HuH-7 (cell line): ENCODE data around the gene KSR2.

Experiments
- DNase-seq: peaks from one replicate; pipeline ENCODE4 v3.0.0; 2011; ENCODE audit warnings: low spot score

KSR2 gene

DNA sequence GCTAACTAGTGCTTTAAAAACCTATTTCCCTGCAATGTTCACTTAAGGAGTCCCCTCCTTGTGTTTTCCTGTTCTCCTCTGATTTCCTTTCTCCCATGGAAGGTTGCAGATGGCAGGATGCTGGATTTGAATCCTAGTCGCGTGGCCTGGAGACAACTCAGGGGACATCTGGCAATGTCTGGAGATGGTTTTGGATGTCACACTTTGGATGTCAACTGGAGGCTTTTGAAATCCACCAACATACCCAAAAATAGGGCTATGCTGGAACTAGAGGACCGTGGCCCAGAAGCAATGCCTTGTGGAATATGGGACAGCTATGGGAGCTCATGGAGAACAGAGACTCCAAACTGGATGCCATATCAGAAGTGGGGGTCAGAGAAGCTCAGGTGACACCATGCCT, 511.6 kb downstream of the KSR2 start:
- DNase-seq: no peak

DNA sequence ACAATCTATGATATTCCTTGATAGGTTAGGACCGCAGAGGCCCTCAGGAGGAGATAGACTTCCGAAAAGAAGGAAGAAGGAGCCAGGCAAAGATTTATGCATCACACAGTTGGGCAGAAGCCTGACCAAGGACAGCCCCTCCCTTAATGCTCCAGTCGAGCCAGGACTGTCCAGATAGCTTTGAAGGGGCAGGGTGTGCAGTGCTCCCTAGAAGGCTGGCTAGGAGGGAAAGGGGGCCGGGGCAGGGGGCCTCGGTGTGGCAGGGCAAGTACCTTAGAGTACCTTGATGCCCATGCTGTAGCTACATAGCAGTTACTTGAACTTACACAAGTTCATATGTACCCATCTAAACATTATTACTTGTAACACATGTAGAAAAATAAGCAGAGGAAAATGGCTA, 512.7 kb downstream of the KSR2 start:
- no peak for DNase-seq

DNA sequence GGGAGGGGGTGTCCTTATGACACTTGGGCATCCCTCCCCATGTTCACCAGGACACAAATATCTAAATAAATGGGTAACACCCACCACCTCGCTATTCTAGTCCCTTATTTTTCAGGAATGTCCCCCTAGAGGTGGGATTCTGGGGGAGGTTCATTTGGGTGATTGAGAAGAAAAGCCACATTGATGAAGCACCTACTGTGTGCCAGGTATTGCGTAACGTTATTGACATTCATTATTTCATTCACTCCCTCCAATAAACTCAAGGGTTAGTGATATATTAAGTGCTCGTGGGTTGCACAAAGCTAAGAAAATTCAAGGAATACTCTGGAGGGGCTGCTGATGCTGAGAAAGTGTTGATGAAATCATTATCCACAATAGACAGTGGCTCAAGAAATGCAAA, 514.8 kb downstream of the KSR2 start:
- no peak for DNase-seq

DNA sequence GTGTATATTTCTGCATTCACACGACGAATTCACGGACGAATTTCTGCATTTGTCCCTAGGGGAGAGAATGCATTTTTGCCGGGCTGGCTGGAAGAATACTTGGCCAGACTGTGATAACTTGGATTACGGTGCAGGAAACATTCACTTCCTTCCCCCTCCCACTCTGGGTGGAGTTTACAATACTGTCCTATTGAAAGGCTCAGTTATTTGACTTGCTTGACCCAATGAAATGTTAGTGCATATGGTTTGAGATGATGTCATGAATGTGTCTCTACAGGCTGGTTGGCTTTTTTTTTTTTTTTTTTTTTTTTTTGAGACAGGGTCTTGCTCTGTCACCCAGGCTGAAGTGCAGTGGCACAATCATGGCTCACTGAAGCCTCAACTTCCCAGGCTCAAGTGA, 516.7 kb downstream of the KSR2 start:
- DNase-seq: no peak

DNA sequence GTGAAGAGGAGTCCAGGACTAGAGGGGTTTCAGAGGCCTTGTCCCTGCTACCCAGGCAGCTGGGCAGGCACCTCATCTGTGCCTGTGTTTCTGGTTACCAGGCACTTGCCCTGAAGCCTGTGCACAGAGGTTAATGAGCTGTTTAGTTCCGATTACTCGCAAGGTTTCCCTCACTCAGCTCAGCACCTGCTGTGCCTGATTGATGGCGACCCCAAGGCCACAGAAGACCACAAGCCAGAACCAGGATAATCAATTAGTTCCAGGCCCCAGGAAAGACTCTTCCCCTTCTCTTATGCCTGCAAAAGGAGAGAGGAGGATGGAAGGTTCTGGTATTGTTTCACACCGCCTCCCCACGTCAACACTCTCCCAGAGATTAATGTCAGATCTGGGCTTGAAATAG, 518.6 kb downstream of the KSR2 start:
- no peak for DNase-seq

DNA sequence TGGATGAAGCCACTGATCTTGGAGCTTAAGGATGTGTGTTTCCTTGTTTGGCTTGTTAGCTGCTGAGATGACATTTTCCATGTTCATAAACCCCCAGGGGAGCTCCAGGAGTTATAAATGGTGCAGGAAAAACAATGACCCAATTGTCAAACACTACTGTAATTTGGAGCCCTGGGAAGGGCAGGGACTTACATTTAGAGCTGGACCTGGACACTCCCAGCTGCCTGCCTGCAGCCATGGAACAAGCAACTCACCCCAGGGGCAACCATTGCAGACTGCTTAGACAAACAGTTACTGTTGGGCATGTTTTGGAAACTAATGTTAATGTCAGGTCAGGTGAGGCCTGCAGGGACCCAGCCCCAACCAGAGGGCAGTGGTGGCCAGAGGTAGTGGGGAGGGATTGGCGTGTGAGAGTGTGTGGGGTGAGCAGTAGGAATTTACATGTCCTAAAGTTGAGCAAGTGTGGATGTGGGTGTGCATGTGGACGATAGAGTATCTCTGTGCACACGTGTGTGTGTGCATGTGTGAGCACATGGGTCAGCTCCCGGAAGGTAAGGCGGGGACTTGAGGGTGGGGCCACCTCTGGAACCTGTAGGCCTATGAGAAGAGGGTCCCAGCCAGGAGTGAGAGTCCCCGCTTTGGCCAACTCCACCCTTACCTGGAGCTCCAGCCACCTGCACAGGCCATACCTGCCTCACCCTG, 521.0 kb downstream of the KSR2 start:
- no peak for DNase-seq

GRCh38 chr12:117444781-117445180, 524.0 kb downstream of the KSR2 start:
- no peak for DNase-seq

DNA sequence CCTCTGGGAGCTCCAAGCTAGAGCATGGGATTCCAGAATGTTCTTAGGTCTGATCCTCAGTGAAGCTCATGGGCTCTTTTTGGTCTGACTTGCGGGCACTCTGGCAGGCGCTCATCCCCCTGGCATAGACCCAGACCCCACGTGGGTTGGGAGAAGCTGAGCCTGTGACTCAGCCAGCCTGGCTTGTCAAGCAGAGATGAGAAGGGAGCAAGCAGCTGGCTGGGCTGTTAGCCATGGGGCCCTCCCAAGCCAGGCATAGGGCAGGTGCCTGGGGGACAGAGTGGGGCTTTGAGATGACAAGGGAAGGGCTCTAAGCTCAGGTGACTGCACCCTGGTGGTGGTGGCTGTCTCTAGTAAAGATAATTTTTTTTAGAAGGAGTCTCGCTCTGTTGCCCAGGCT, 527.0 kb downstream of the KSR2 start:
- DNase-seq: no peak

DNA sequence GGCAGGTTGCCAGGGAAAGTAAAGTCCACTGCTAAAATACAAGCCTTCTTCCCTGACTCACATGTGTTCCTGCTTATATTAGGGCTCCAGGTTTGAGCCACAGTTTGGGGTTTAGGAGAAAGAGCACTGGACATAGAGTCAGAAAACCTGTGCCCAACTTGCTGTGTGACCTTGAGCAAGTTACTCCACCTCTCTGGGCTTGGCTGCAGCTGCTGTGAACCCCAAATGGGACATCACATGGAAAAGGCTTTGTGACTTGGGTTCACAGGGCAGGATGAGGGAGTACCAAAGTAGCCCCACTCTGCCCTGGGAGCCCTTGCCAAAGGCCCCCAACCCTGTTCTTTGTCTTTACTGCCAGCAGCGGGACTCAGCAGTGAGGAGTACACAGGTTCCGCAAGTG, 528.4 kb downstream of the KSR2 start:
- DNase-seq: no peak

GRCh38 chr12:117439531-117440001, 529.2 kb downstream of the KSR2 start:
- DNase-seq: no peak

DNA sequence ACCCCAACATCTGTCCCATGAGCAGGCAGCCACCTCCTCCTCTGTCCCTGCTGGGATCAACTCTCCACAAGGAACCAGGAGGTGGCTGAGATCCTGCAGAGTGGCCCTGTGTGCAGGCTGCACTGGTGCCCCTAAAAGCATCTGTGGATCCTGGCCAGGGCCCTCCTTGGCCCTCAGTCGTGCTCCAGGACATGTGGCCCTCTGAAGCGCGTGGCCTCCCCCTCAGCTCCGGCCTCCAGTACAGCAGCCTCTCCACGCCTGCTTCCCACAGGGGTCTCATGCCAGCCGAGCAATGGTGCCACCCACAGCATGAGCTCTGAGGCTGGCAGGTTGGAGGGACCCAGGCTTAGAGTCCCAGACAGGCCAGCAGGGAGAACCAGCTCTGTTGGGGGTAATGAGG, 530.0 kb downstream of the KSR2 start:
- no peak for DNase-seq

- DNase-seq: no peak
These were observed 531.1 kb downstream of the KSR2 start for GRCh38 chr12:117437516-117438255.

DNA sequence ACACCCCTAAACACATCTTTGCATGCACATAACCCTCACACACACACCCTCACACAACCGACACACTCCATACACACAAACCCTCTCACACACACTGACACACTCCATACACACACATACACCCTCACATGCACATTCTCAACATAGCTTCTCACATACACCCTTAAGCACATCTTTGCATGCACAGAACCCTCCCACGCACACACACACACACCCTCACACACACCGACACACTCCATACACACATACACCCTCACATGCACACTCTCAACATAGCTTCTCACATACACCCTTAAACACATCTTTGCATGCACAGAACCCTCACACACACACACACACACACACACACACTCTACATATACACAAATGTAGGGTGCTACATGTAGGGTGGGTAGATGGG, 534.9 kb downstream of the KSR2 start:
- DNase-seq: no peak

- no peak for DNase-seq
These were observed 538.5 kb downstream of the KSR2 start for GRCh38 chr12:117430246-117430645.

DNA sequence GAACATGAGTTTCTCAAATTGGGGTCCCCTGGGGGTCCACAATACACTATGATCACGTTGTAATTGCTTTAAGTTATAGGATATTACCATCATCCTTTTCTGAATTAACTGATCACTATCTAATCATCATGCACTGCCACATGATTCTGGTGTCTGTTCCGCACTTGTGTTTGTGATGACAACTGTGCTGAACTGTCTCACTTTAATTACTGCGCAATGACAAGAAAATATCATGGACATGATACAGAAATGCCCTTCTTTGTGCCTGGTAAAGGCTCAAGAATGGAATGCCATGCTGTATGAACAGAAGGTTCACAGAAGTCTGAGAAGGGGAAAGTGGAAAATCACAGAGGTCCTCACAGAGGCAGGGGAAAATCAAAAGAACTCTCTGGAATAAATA, 541.6 kb downstream of the KSR2 start:
- no peak for DNase-seq

GRCh38 chr12:117421987-117422386, 546.8 kb downstream of the KSR2 start:
- DNase-seq: no peak

GRCh38 chr12:117421068-117421752, 547.6 kb downstream of the KSR2 start:
- DNase-seq: no peak

GRCh38 chr12:117417004-117417403, 551.8 kb downstream of the KSR2 start:
- no peak for DNase-seq

- DNase-seq: no peak
These were observed 556.2 kb downstream of the KSR2 start for GRCh38 chr12:117412465-117413188.

DNA sequence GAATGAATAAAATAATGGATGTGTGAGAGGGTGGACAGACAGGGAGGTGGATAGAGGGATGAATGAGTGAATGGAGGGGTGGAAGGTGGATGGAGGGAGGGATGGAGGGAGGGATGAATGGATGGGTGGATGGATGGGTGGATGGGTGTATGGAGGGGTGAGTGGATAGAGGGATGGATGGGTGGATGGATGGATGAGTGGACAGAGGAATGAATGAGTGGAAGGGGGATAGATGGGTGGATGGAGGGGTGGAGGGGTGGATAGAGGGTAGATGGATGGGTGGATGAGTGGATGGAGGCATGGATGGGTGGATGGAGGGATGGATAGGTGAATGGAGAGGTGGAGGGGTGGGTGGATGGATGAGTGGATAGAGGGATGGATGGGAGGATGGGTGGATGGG, 559.5 kb downstream of the KSR2 start:
- DNase-seq: no peak

GRCh38 chr12:117408161-117408791, 560.5 kb downstream of the KSR2 start:
- DNase-seq: no peak

DNA sequence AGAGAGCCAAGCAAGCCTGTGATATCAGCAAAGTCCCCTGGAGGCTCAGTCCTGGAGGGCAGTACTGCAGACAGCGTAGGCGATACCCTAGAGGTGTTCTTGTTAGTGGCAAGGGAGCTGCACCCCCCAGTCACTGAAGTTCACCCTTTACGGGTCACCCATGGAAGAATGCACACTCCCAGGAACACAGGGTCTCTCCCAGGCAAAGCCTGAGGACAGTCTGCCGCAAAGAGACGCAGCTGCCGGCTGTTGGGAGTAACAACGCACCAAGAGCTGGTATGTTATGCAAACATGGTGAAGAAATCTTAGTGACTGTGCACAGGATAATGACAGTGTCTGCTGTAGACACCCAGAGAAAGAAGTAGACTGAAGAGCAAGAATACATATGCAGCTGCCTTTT, 563.9 kb downstream of the KSR2 start:
- no peak for DNase-seq
